Natural killer cell treated with Interleukin-12 subunit alpha and Interleukin-12 subunit beta and Interleukin-15 and Interleukin-18, amount 100 ng/mL, for 72 hours (primary cell): Measurements from ENCODE around the gene EXOC4. TPM values are rescaled to one million over a fixed set of nuclear protein-coding genes. Genes with fewer than 3 reads are reported as not detected.

ENCODE experiments used
- ATAC-seq, 2 donors: fragments of 150-1000 bp; cut with Tn5 transposase in 1 of 2; sonication (Bioruptor Pico), chemical (Tn5 transposase) in 1 of 2; 2 replicates each; pipeline ENCODE4 v1.10.0; 2021
- DNase-seq: peaks from one replicate; pipeline ENCODE4 v3.0.0; 2022; ENCODE audit warnings: low spot score
- H3K27ac Mint-ChIP-seq, 2 donors: 1 replicate in 1 of 2; 2 replicates in 1 of 2; pipeline ENCODE4 v1.8.0; 2022; ENCODE audit warnings: mixed read lengths in 2 of 2, mild to moderate bottlenecking in 1 of 2, moderate library complexity in 1 of 2
- H3K27me3 Mint-ChIP-seq, 2 donors: 1 replicate in 1 of 2; 2 replicates in 1 of 2; pipeline ENCODE4 v1.8.0; 2022; ENCODE audit warnings: mixed read lengths in 2 of 2
- H3K36me3 Mint-ChIP-seq: one replicate; pipeline ENCODE4 v1.8.0; 2022; ENCODE audit warnings: mixed read lengths
- H3K4me1 Mint-ChIP-seq, 2 donors: 1 replicate in 1 of 2; 2 replicates in 1 of 2; pipeline ENCODE4 v1.8.0; 2022; ENCODE audit warnings: low read depth in 2 of 2, mixed read lengths in 2 of 2, mild to moderate bottlenecking in 1 of 2
- H3K4me3 Mint-ChIP-seq: one replicate; pipeline ENCODE4 v1.8.0; 2022; ENCODE audit warnings: mixed read lengths
- H3K9me3 Mint-ChIP-seq: 2 replicates; pipeline ENCODE4 v1.8.0; 2022; ENCODE audit warnings: mixed read lengths
- total RNA-seq, 2 donors: library from RNA; stranded (reverse); gene quantifications; one replicate each; pipeline ENCODE4 v1.2.3, GENCODE V29; 2022

The EXOC4 gene
- total RNA-seq, 2 donors from 2014 or later = 78.5 to 107 TPM

GRCh38 chr7:133545618-133546017, 292.7 kb downstream of the EXOC4 start:
- no peak for DNase-seq
- Mint-ChIP-seq H3K9me3 (no peaks in the 10 kb centered on the region), H3K27me3 (no peaks in the 10 kb centered on the region), H3K4me3 (no peak overlapping the region), H3K36me3 (no peaks in the 10 kb centered on the region), H3K4me1 (peaks cover 0 to 3% of the 10 kb centered on the region in 2 donors), H3K27ac (no peak overlapping the region)
- no peak for ATAC-seq

GRCh38 chr7:133547981-133548380, 295.1 kb downstream of the EXOC4 start:
- no peaks in the 10 kb centered on the region for H3K4me1 Mint-ChIP-seq
- H3K27ac Mint-ChIP-seq = no peak overlapping the region
- no peak overlapping the region for H3K4me3 Mint-ChIP-seq
- H3K27me3 Mint-ChIP-seq = no peaks in the 10 kb centered on the region
- ATAC-seq = no peak
- no peak for DNase-seq
- no peaks in the 10 kb centered on the region for H3K36me3 Mint-ChIP-seq
- H3K9me3 Mint-ChIP-seq = no peaks in the 10 kb centered on the region

- H3K4me3 Mint-ChIP-seq = no peak overlapping the region
- H3K9me3 Mint-ChIP-seq = no peaks in the 10 kb centered on the region
- H3K27me3 Mint-ChIP-seq = no peaks in the 10 kb centered on the region
- DNase-seq (no peak), ATAC-seq (no peak)
- no peak overlapping the region for H3K27ac Mint-ChIP-seq
- no peaks in the 10 kb centered on the region for H3K4me1 Mint-ChIP-seq
- no peaks in the 10 kb centered on the region for H3K36me3 Mint-ChIP-seq
Measured at GRCh38 chr7:133549633-133550032, 296.8 kb downstream of the EXOC4 start.

- DNase-seq (no peak), ATAC-seq (no peak)
- H3K4me3 Mint-ChIP-seq = no peak overlapping the region
- no peak overlapping the region for H3K27ac Mint-ChIP-seq
- H3K9me3 Mint-ChIP-seq = no peaks in the 10 kb centered on the region
- H3K4me1 Mint-ChIP-seq = no peaks in the 10 kb centered on the region
- no peaks in the 10 kb centered on the region for H3K36me3 Mint-ChIP-seq
- no peaks in the 10 kb centered on the region for H3K27me3 Mint-ChIP-seq
Measured at GRCh38 chr7:133550145-133550544, 297.3 kb downstream of the EXOC4 start.

- Mint-ChIP-seq H3K36me3 (no peaks in the 10 kb centered on the region), H3K4me1 (no peaks in the 10 kb centered on the region), H3K4me3 (no peak overlapping the region), H3K27me3 (no peaks in the 10 kb centered on the region), H3K9me3 (no peaks in the 10 kb centered on the region), H3K27ac (no peak overlapping the region)
- no peak for ATAC-seq
- no peak for DNase-seq
Measured at GRCh38 chr7:133550811-133551210, 297.9 kb downstream of the EXOC4 start.

- ATAC-seq = no peak
Measured at GRCh38 chr7:133551466-133551865, 298.6 kb downstream of the EXOC4 start.

GRCh38 chr7:133552079-133552478, 299.2 kb downstream of the EXOC4 start:
- no peaks in the 10 kb centered on the region for H3K36me3 Mint-ChIP-seq
- no peak overlapping the region for H3K4me3 Mint-ChIP-seq
- no peaks in the 10 kb centered on the region for H3K27me3 Mint-ChIP-seq
- DNase-seq (no peak), ATAC-seq (no peak)
- H3K4me1 Mint-ChIP-seq = peaks cover 0 to 3% of the 10 kb centered on the region in 2 donors
- H3K9me3 Mint-ChIP-seq = no peaks in the 10 kb centered on the region
- H3K27ac Mint-ChIP-seq = no peak overlapping the region

More at GRCh38 chr7:133551466-133551865, 298.6 kb downstream of the EXOC4 start:
- no peak overlapping the region for H3K4me3 Mint-ChIP-seq
- H3K27me3 Mint-ChIP-seq = no peaks in the 10 kb centered on the region
- peaks cover 0 to under 1% of the 10 kb centered on the region in 2 donors for H3K4me1 Mint-ChIP-seq
- no peaks in the 10 kb centered on the region for H3K36me3 Mint-ChIP-seq
- H3K9me3 Mint-ChIP-seq = no peaks in the 10 kb centered on the region
- DNase-seq = no peak
- no peak overlapping the region for H3K27ac Mint-ChIP-seq

GRCh38 chr7:133554330-133554729, 301.5 kb downstream of the EXOC4 start:
- H3K4me1 Mint-ChIP-seq = peaks cover 0 to 3% of the 10 kb centered on the region in 2 donors
- ATAC-seq (no peak), DNase-seq (no peak)
- no peak overlapping the region for H3K4me3 Mint-ChIP-seq
- H3K36me3 Mint-ChIP-seq = no peaks in the 10 kb centered on the region
- no peaks in the 10 kb centered on the region for H3K27me3 Mint-ChIP-seq
- no peak overlapping the region for H3K27ac Mint-ChIP-seq
- no peaks in the 10 kb centered on the region for H3K9me3 Mint-ChIP-seq

- H3K4me3 Mint-ChIP-seq = no peak overlapping the region
- H3K9me3 Mint-ChIP-seq = no peaks in the 10 kb centered on the region
- DNase-seq (no peak), ATAC-seq (no peak)
- H3K27ac Mint-ChIP-seq = no peak overlapping the region
- H3K4me1 Mint-ChIP-seq = peaks cover 0 to 3% of the 10 kb centered on the region in 2 donors
- H3K36me3 Mint-ChIP-seq = no peaks in the 10 kb centered on the region
- no peaks in the 10 kb centered on the region for H3K27me3 Mint-ChIP-seq
Measured at GRCh38 chr7:133556048-133556447, 303.2 kb downstream of the EXOC4 start.

GRCh38 chr7:133556553-133556952, 303.7 kb downstream of the EXOC4 start:
- H3K27ac Mint-ChIP-seq = no peak overlapping the region

GRCh38 chr7:133560900-133561299, 308.0 kb downstream of the EXOC4 start:
- Mint-ChIP-seq H3K27ac (no peak overlapping the region), H3K27me3 (no peaks in the 10 kb centered on the region), H3K4me1 (peaks cover 0 to 3% of the 10 kb centered on the region in 2 donors), H3K9me3 (no peaks in the 10 kb centered on the region), H3K4me3 (no peak overlapping the region), H3K36me3 (no peaks in the 10 kb centered on the region)
- ATAC-seq = peak in 1 of 2 donors; percentile 83
- DNase-seq = no peak

More at GRCh38 chr7:133556553-133556952, 303.7 kb downstream of the EXOC4 start:
- peaks cover 0 to 3% of the 10 kb centered on the region in 2 donors for H3K4me1 Mint-ChIP-seq
- ATAC-seq (no peak), DNase-seq (no peak)
- no peaks in the 10 kb centered on the region for H3K27me3 Mint-ChIP-seq
- H3K9me3 Mint-ChIP-seq = no peaks in the 10 kb centered on the region
- no peak overlapping the region for H3K4me3 Mint-ChIP-seq
- H3K36me3 Mint-ChIP-seq = no peaks in the 10 kb centered on the region

- DNase-seq (no peak), ATAC-seq (no peak)
- no peaks in the 10 kb centered on the region for H3K36me3 Mint-ChIP-seq
- no peaks in the 10 kb centered on the region for H3K27me3 Mint-ChIP-seq
- H3K27ac Mint-ChIP-seq = no peak overlapping the region
- no peaks in the 10 kb centered on the region for H3K9me3 Mint-ChIP-seq
- no peak overlapping the region for H3K4me3 Mint-ChIP-seq
- H3K4me1 Mint-ChIP-seq = peaks cover 0 to 3% of the 10 kb centered on the region in 2 donors
Measured at GRCh38 chr7:133561396-133561795, 308.5 kb downstream of the EXOC4 start.

GRCh38 chr7:133562621-133563020, 309.7 kb downstream of the EXOC4 start:
- Mint-ChIP-seq H3K27me3 (no peaks in the 10 kb centered on the region), H3K4me3 (no peak overlapping the region), H3K36me3 (no peaks in the 10 kb centered on the region), H3K9me3 (no peaks in the 10 kb centered on the region), H3K4me1 (no peaks in the 10 kb centered on the region), H3K27ac (no peak overlapping the region)
- no peak for ATAC-seq
- no peak for DNase-seq

GRCh38 chr7:133563251-133563650, 310.4 kb downstream of the EXOC4 start:
- no peaks in the 10 kb centered on the region for H3K27me3 Mint-ChIP-seq
- no peaks in the 10 kb centered on the region for H3K9me3 Mint-ChIP-seq
- H3K4me1 Mint-ChIP-seq = no peaks in the 10 kb centered on the region
- no peak overlapping the region for H3K4me3 Mint-ChIP-seq
- no peak overlapping the region for H3K27ac Mint-ChIP-seq
- no peaks in the 10 kb centered on the region for H3K36me3 Mint-ChIP-seq
- ATAC-seq (no peak), DNase-seq (no peak)

GRCh38 chr7:133564484-133564883, 311.6 kb downstream of the EXOC4 start:
- ATAC-seq (no peak), DNase-seq (no peak)
- Mint-ChIP-seq H3K4me3 (no peak overlapping the region), H3K4me1 (no peaks in the 10 kb centered on the region), H3K27ac (no peak overlapping the region), H3K9me3 (no peaks in the 10 kb centered on the region), H3K36me3 (no peaks in the 10 kb centered on the region), H3K27me3 (no peaks in the 10 kb centered on the region)
